ENCODE results near the gene ARMC9. TPM values are rescaled to one million over a fixed set of nuclear protein-coding genes. Genes with fewer than 3 reads are reported as not detected.

Gene ARMC9
- total RNA-seq, 4 donors from 2014 or later = 6.5 to 11.5 (median 9.3) TPM

DNA sequence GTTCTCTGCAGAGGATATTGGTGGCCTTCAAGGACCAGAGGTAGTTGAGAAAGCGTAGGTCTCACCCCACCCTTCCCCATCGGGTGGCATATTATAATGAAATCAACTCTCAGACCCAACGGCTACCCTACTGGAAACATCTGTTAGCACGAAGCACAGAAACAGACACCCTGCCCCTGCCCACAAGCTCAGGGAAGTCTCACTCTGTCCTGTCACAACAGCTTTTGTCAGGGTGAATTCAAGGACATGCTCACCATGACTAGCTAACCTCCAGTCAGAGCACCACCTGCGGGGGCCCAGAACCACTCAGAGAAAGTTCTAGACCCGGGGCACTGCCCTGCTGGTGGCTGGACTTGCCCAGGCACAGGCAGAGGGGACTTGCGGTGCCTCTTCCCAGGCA lies 193.6 kb downstream of the ARMC9 start:
- TF ChIP-seq, protein P1, sequence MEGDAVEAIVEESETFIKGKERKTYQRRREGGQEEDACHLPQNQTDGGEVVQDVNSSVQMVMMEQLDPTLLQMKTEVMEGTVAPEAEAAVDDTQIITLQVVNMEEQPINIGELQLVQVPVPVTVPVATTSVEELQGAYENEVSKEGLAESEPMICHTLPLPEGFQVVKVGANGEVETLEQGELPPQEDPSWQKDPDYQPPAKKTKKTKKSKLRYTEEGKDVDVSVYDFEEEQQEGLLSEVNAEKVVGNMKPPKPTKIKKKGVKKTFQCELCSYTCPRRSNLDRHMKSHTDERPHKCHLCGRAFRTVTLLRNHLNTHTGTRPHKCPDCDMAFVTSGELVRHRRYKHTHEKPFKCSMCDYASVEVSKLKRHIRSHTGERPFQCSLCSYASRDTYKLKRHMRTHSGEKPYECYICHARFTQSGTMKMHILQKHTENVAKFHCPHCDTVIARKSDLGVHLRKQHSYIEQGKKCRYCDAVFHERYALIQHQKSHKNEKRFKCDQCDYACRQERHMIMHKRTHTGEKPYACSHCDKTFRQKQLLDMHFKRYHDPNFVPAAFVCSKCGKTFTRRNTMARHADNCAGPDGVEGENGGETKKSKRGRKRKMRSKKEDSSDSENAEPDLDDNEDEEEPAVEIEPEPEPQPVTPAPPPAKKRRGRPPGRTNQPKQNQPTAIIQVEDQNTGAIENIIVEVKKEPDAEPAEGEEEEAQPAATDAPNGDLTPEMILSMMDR (IDR thresholded peaks at IDR 0.05) = no peak
- TF ChIP-seq POLR2A (IDR thresholded peaks at IDR 0.05) (no peak), POLR2AphosphoS5 (IDR thresholded peaks at IDR 0.05) (no peak), EP300 (IDR thresholded peaks at IDR 0.05) (no peak)
- WGBS = 66% methylated on average over 5 of the region's 7 CpGs
- Histone ChIP-seq H3K9me3 (no peaks in the 10 kb centered on the region), H3K4me3 (no peak overlapping the region), H3K4me1 (peaks cover 16% of the 10 kb centered on the region), H3K36me3 (no peaks in the 10 kb centered on the region), H3K27me3 (peaks cover 25% of the 10 kb centered on the region), H3K27ac (no peak overlapping the region)
- no peak for DNase-seq (ENCODE audit: low spot score in 2 of 2)

DNA sequence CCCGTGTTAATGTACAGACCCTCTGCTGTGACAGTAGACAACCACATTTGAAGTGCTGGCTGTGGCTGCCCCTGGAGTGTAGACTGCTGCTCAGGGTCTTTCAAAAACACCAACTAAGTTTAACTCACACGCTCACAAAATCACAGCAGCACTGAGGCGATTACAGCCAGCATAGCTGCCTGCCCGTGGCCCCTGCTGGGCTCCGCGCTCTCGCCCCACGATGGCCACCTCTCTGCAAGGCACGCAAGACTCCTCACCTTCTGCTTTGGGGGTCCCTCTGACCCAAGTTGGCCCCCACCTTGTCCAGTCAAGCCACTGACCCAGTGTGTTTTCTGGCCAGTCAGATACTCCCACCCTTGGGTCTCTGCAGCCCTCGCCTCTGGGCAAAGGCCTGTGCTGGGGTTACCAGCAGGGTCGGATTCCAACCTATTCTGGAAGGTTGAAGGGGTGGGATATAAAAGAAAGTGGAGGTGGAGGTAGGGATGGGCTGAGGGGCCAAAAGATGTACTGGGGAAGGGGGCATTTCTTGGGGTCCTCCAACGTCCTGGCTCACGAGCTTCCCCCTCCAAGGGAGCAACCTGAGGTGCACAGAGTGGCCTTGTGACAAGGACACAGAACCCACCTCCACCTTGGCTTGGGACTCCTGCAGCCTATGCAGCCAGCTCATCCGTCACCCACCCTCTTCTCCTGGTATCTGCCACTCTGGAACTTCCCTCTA lies 194.2 kb downstream of the ARMC9 start:
- H3K4me3 ChIP-seq = no peak overlapping the region
- H3K4me1 ChIP-seq = peaks cover 16% of the 10 kb centered on the region
- H3K9me3 ChIP-seq = no peaks in the 10 kb centered on the region
- TF ChIP-seq POLR2AphosphoS5 (IDR thresholded peaks at IDR 0.05) (no peak), EP300 (IDR thresholded peaks at IDR 0.05) (no peak), POLR2A (IDR thresholded peaks at IDR 0.05) (no peak)
- TF ChIP-seq, protein P1 (IDR thresholded peaks at IDR 0.05) = no peak
- 89% methylated on average over 14 of the region's 14 CpGs for WGBS
- peaks cover 25% of the 10 kb centered on the region for H3K27me3 ChIP-seq
- DNase-seq (ENCODE audit: low spot score in 2 of 2) = no peak
- no peak overlapping the region for H3K27ac ChIP-seq
- H3K36me3 ChIP-seq = no peaks in the 10 kb centered on the region

DNA sequence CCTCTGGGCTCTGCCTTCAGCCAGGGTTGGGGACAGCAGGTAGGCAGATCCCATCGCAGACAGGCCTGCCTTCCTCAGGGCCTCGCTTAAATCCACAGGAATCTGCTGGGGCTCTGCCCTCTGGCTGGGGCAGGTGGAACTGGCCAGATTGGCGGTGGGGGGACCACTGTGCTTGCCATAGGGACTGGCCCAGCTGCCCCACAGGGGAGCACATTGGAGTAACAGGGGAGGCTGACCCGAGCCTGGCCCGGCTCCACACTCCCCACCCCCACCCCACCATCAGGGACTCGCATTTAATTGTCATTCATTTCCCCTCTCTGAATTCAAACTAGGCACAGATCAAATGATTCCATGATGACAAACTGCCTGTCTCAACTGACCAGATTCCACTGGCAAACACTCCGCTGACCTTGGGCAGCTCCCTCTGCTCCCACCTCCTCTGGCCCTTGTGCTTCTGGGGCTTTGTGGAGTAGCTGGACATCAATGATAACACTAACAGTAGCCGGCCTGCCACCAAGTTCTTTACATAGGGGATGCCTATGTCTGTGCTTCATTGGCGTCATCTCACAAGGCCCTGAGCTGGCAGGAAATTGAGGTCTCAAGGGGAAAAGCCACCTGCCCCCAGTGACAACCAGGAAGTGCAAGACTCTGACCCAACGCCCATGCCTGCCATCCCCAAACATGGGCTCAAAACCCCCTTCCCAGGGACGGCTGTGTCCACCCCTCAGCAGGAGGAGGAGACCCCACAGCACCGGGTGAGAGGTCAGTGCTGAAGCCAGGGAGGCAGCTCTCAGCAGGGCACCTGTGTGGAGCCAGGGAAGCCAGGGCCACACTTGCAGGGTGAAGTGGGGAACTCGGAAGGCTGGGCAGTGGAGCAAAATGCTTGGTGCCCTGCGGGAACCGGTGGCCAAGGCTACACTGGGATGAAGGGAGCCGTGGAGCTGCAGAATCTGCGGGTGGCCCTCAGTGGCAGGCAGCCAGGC lies 195.0 kb downstream of the ARMC9 start:
- Histone ChIP-seq H3K9me3 (no peaks in the 10 kb centered on the region), H3K4me1 (peaks cover 16% of the 10 kb centered on the region), H3K4me3 (no peak overlapping the region), H3K36me3 (no peaks in the 10 kb centered on the region), H3K27me3 (peaks cover 25% of the 10 kb centered on the region), H3K27ac (no peak overlapping the region)
- no peak for DNase-seq (ENCODE audit: low spot score in 2 of 2)
- 86% methylated on average over 13 of the region's 17 CpGs for WGBS
- no peak for TF ChIP-seq POLR2A (IDR thresholded peaks at IDR 0.05)
- TF ChIP-seq, protein P1 (IDR thresholded peaks at IDR 0.05) = no peak
- no peak for TF ChIP-seq POLR2AphosphoS5 (IDR thresholded peaks at IDR 0.05)
- TF ChIP-seq EP300 (IDR thresholded peaks at IDR 0.05) = no peak

DNA sequence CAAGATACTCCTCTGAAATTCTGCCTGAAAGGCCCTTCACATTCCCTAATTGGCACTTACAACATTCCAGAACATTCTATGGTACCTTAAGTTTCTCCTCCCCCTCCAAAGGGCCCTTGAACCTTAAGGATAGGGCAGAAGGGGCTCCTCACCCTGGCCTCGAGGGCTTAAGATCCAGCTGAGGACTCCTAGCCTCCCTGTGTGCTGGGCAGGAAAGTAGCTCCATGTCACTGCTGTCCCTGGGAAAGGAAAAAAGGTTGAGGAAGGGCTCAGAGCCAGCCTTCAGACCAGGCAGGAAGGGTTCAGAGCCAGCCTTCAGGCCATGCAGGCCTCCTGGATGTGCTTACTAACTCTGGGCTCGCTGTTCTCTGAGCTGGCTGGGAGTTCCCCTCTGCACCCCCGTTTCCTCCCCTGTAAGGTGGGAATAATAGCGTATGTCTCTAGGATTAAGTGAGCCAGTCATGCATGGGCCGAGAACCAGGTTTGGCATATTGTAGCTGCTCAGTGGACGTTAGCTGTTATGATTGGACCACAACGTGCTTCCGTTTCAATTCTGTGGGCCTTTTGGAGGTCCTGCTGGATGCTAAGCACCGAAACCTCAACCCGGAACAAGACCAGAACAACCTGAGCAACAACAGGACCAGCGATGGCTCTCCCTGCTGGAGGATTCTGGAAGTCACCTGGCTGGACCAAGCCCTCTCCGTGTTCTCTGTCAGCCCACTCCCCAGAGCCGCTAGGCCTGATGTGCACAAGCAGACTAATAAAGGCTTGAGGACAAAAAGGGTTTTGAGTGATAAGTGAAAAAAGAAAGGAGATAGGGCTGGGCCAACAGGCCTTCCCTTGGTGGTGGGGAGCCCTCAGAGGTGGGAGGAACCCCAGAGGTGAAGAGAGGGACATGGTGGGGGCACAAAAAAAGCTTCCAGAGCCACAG lies 196.0 kb downstream of the ARMC9 start:
- H3K27ac ChIP-seq = no peak overlapping the region

More for the DNA sequence above, 196.0 kb downstream of the ARMC9 start:
- Histone ChIP-seq H3K4me3 (peak overlapping the region; percentile 62), H3K9me3 (no peaks in the 10 kb centered on the region), H3K36me3 (no peaks in the 10 kb centered on the region), H3K4me1 (peaks cover 18% of the 10 kb centered on the region), H3K27me3 (peaks cover 25% of the 10 kb centered on the region)
- no peak for DNase-seq (ENCODE audit: low spot score in 2 of 2)
- TF ChIP-seq, protein P1 (IDR thresholded peaks at IDR 0.05) = no peak
- no peak for TF ChIP-seq EP300 (IDR thresholded peaks at IDR 0.05)
- TF ChIP-seq POLR2AphosphoS5 (IDR thresholded peaks at IDR 0.05) = no peak
- no peak for TF ChIP-seq POLR2A (IDR thresholded peaks at IDR 0.05)
- WGBS = 86% methylated on average over 13 of the region's 13 CpGs

Measured in suprapubic skin (tissue), 4 donors.